ENCODE data around the gene GAS2L3.

Gene GAS2L3

DNA sequence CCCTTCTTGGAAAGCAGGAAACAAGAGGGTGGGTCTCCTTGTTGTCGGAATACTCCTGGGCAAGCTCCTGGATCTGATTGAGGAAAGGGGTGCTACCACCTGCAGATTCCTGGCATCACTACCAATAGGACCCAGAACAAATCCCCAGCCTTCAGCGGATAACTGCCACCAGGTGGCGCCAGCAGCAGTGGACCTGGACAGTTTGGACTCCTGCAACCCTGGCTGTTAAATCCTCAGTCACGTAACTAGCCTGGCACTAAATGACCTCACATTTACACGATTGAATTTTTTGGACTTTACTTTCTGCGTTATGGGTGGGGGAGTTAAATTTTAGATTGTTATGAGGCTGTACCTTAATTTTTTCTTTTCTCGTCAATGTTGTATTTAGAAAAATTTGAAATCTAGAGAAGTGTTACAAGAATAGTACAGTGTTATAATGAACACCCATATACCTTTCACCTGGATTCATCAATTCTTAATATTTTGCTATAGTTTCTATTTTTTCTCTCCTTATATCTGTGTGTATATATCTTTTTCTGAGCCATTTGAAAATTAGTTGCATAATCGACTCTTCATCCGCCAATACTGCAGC is 95.6 kb downstream of the GAS2L3 start:
- no peaks in the 10 kb centered on the region for H3K36me3 ChIP-seq
- DNase-seq, result peak; percentile 86
- TF ChIP-seq, protein P1, sequence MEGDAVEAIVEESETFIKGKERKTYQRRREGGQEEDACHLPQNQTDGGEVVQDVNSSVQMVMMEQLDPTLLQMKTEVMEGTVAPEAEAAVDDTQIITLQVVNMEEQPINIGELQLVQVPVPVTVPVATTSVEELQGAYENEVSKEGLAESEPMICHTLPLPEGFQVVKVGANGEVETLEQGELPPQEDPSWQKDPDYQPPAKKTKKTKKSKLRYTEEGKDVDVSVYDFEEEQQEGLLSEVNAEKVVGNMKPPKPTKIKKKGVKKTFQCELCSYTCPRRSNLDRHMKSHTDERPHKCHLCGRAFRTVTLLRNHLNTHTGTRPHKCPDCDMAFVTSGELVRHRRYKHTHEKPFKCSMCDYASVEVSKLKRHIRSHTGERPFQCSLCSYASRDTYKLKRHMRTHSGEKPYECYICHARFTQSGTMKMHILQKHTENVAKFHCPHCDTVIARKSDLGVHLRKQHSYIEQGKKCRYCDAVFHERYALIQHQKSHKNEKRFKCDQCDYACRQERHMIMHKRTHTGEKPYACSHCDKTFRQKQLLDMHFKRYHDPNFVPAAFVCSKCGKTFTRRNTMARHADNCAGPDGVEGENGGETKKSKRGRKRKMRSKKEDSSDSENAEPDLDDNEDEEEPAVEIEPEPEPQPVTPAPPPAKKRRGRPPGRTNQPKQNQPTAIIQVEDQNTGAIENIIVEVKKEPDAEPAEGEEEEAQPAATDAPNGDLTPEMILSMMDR (IDR thresholded peaks at IDR 0.05; ENCODE audit: low read depth, low read length), result peak; percentile 93
- H3K27me3 ChIP-seq (ENCODE audit: insufficient read depth, low read depth, severe bottlenecking), result no peaks in the 10 kb centered on the region
- H3K4me3 ChIP-seq (ENCODE audit: low read depth, low read length), result no peak overlapping the region
- no peak overlapping the region for H3K27ac ChIP-seq
- H3K9me3 ChIP-seq (ENCODE audit: severe bottlenecking), result no peaks in the 10 kb centered on the region

DNA sequence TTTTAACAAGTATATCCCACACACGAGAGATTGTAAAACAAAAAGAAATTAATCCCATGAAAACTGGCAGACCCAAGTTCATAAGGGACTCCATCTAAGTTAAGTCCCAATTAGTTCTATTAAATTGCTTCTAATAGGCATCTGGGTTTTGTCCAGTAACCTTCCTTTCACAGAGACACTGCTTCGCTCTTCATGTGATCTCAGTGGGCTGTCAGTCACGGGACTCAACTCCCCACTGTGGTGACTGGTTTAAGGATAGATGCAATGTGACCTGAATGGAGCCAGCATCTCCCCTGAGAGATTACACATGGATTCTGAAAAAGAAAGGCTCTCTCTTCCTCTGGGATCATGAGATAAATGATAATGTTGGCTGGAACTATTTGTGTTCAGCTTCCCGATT is 96.4 kb downstream of the GAS2L3 start:
- H3K36me3 ChIP-seq, result no peaks in the 10 kb centered on the region
- no peak overlapping the region for H3K27ac ChIP-seq
- H3K9me3 ChIP-seq (ENCODE audit: severe bottlenecking), result no peaks in the 10 kb centered on the region
- TF ChIP-seq, protein P1 (IDR thresholded peaks at IDR 0.05; ENCODE audit: low read depth, low read length), result no peak
- no peak overlapping the region for H3K4me3 ChIP-seq (ENCODE audit: low read depth, low read length)
- H3K27me3 ChIP-seq (ENCODE audit: insufficient read depth, low read depth, severe bottlenecking), result no peaks in the 10 kb centered on the region
- no peak for DNase-seq

DNA sequence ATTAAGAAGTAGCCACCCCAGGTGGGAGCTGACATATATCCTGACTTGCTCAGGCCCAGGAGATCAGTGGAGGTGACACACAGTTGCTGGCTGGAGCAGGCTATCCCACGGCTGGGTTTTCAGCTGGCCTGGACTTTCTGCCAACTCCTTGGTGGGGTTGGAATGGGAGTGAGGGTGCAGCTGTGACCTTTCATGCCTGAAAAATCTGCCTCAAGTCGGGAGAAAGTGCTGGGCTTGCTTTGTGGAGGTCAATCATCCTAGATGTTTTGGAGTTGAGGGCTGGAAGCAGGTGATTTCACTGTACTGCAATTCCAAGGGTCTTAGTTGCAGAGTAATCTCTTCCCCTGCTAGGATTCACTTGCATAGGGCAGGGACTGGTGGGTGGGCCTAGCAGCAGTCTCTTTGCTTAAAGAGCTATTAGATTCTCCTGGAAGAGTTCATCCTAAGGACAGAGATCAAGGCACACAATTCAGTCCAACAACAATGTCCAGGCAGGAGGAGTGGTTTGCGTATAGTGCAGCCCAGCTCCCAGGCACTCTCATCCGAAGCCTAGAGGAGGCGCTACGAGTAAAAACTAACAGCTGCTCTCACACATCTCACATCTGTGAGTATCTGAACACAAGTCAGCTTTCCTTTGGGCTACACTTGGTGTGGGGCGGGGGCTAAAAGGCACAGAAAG is 98.1 kb downstream of the GAS2L3 start:
- no peak for DNase-seq
- no peak overlapping the region for H3K27ac ChIP-seq
- H3K27me3 ChIP-seq (ENCODE audit: insufficient read depth, low read depth, severe bottlenecking), result no peaks in the 10 kb centered on the region
- TF ChIP-seq, protein P1 (IDR thresholded peaks at IDR 0.05; ENCODE audit: low read depth, low read length), result no peak
- no peaks in the 10 kb centered on the region for H3K9me3 ChIP-seq (ENCODE audit: severe bottlenecking)
- H3K36me3 ChIP-seq, result no peaks in the 10 kb centered on the region
- H3K4me3 ChIP-seq (ENCODE audit: low read depth, low read length), result no peak overlapping the region

DNA sequence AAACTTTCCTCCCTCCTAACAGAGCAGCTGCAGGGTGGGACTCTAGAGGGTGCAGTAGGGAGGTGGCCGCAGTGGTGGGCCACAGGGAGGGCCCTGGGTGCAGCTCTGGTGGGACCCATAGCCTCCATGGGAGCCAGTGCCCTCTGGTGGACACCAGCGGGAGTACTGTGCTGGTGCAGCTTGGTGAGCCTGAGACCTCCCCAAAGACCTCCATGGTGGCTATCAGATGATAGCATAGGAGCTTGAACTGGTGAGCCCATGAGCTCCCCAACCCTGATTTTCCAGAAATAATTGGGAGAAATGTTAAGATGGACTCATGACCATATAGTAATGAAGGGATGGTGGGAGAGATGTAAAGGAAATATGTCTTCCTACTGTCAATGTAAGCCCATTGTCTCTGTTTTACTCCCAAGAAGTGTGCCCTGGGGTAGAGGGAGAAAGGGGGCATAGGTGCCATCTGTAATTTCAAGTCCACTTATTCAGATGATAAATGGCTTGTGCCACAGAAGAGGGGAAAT is 98.7 kb downstream of the GAS2L3 start:
- DNase-seq, result peak; percentile 50
- no peaks in the 10 kb centered on the region for H3K27me3 ChIP-seq (ENCODE audit: insufficient read depth, low read depth, severe bottlenecking)
- no peaks in the 10 kb centered on the region for H3K9me3 ChIP-seq (ENCODE audit: severe bottlenecking)
- H3K27ac ChIP-seq, result no peak overlapping the region
- no peak overlapping the region for H3K4me3 ChIP-seq (ENCODE audit: low read depth, low read length)
- TF ChIP-seq, protein P1 (IDR thresholded peaks at IDR 0.05; ENCODE audit: low read depth, low read length), result peak; percentile 77
- no peaks in the 10 kb centered on the region for H3K36me3 ChIP-seq

DNA sequence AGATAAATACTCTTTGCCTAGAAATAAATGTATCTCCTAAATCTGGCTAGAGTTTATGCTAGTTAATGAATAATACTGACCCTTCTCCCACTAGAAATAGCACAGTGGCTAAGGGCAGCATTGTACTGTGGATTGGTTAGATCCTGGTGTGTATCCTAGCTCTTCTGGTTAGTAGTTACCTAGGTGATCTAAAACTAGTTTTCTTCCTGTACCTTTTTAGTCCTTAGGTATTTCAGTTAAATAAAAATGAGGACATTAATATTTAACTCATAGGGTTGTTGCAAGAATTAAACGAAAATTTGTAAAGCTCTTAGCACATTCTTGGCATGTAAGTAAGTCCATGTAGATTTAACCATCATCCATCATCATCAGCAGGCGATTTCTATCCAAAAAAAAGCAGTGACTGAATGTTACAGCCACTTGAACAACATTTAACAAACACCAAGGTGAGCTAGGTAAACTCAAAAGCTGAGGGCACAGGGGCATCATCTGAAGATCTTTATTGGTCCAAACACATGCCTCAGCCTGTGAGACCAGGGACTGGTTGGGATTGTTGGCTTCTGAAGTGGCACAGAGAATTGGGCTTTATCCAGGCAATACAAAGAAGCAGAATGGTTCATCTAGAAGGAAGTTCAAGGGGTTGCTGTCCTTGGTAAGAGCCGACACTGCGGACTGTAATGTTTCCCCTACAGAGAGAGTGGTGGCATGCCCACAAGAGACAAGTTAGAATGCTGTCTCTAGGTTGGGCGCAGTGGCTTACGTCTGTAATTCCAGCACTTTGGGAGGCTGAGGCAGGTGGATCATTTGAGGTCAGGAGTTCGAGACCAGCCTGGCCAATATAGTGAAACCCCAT is 100.8 kb downstream of the GAS2L3 start:
- no peaks in the 10 kb centered on the region for H3K27me3 ChIP-seq (ENCODE audit: insufficient read depth, low read depth, severe bottlenecking)
- no peak overlapping the region for H3K27ac ChIP-seq
- TF ChIP-seq, protein P1 (IDR thresholded peaks at IDR 0.05; ENCODE audit: low read depth, low read length), result no peak
- no peak overlapping the region for H3K4me3 ChIP-seq (ENCODE audit: low read depth, low read length)
- H3K36me3 ChIP-seq, result no peaks in the 10 kb centered on the region
- no peak for DNase-seq
- no peaks in the 10 kb centered on the region for H3K9me3 ChIP-seq (ENCODE audit: severe bottlenecking)
